HCT116 (cell line): ENCODE measurements around the gene SDK2. TPM values are rescaled to one million over a fixed set of nuclear protein-coding genes. Genes with fewer than 3 reads are reported as not detected.

Experiments used
- ATAC-seq: fragments of 200-7000 bp; cut with Tn5 transposase; 2 replicates; pipeline ENCODE4 v1.9.1; 2020; ENCODE audit warnings: mild to moderate bottlenecking, moderate library complexity
- BruUV-seq: library from RNA; stranded (reverse); fragments of 400-500 nt; replicated peaks from 2 replicates; lab custom pipeline; 2021; lab: Mats Ljungman, UMichigan
- CTCF ChIA-PET: fragments of 300-600 bp; sonication (Branson Sonifier 250); formaldehyde crosslinking; loops from one replicate; lab custom pipeline; 2021; ENCODE audit warnings: antibody characterized with exemption; lab: Charles Lee
- POLR2A ChIA-PET: fragments of 300-600, 350-600 bp; sonication (Branson Sonifier 250); formaldehyde crosslinking; loops from one replicate; lab custom pipeline; 2021; ENCODE audit warnings: antibody characterized with exemption; lab: Charles Lee
- RAD21 ChIA-PET, 2 experiments: fragments of 300-600 bp; sonication (Branson Sonifier 250); formaldehyde crosslinking; loops; one replicate each; lab custom pipeline; 2023; ENCODE audit warnings: low total read pairs in 2 of 2; ENCODE audit not compliant: uncharacterized antibody in 2 of 2, unreplicated experiment in 2 of 2, low non-redundant PET in 1 of 2; lab: Charles Lee
- DNase-seq: peaks from one replicate; pipeline ENCODE4 v3.0.0-alpha.2; 2010; ENCODE audit warnings: low read depth, low spot score
- H2AFZ ChIP-seq: fragments of 200-600 bp; shearing (Covaris generic), sonication (generic); 2 replicates; pipeline ENCODE4 v1.6.1; 2017; ENCODE audit warnings: low read depth, mixed run types, mixed read lengths, antibody characterized with exemption, low read length; ENCODE audit not compliant: poor library complexity, severe bottlenecking
- H3K27ac ChIP-seq: 2 replicates; pipeline ENCODE4 v1.5.1; 2012; ENCODE audit warnings: low read depth, low read length
- H3K27me3 ChIP-seq: fragments of 200-600 bp; sonication (generic); 2 replicates; pipeline ENCODE4 v1.6.1; 2016; ENCODE audit warnings: mixed run types, low read length, mixed read lengths; ENCODE audit not compliant: insufficient read depth
- H3K36me3 ChIP-seq, 2 experiments: fragments of 200-500 bp in 1 of 2; fragments of 200-600 bp in 1 of 2; sonication (Bioruptor generic) in 1 of 2; sonication (generic) in 1 of 2; 2 replicates each; pipeline versions ENCODE4 v1.5.1 to v1.6.1; 2014 to 2016; ENCODE audit warnings: low read length in 2 of 2, inconsistent platforms in 1 of 2, mixed read lengths in 1 of 2, mixed run types in 1 of 2; ENCODE audit not compliant: insufficient read depth in 2 of 2, control insufficient read depth in 1 of 2
- H3K4me1 ChIP-seq, 2 experiments: fragments of 200-600 bp in 1 of 2; sonication (generic) in 1 of 2; 2 replicates each; pipeline versions ENCODE4 v1.5.1 to v1.6.1; 2012 to 2017; ENCODE audit warnings: low read length in 2 of 2, inconsistent platforms in 1 of 2, mild to moderate bottlenecking in 1 of 2, mixed read lengths in 1 of 2, mixed run types in 1 of 2, moderate library complexity in 1 of 2; ENCODE audit not compliant: insufficient read depth in 2 of 2, control insufficient read depth in 1 of 2
- H3K4me2 ChIP-seq: fragments of 200-600 bp; sonication (generic); 2 replicates; pipeline ENCODE4 v1.6.1; 2017; ENCODE audit warnings: mixed run types, low read length, mixed read lengths
- H3K4me3 ChIP-seq, 2 experiments: fragments of 200-600 bp in 1 of 2; sonication (generic) in 1 of 2; replicated peaks in 1 of 2; 2 replicates each; pipeline ENCODE4 v1.5.1; 2011 to 2016; ENCODE audit warnings: low read length in 2 of 2, control low read depth in 1 of 2, low read depth in 1 of 2, mild to moderate bottlenecking in 1 of 2, mixed read lengths in 1 of 2, mixed run types in 1 of 2
- H3K79me2 ChIP-seq: fragments of 200-600 bp; sonication (generic); 2 replicates; pipeline ENCODE4 v1.6.1; 2017; ENCODE audit warnings: mild to moderate bottlenecking, mixed run types, low read length, moderate library complexity, mixed read lengths; ENCODE audit not compliant: insufficient read depth
- H3K9ac ChIP-seq: fragments of 200-600 bp; sonication (generic); 2 replicates; pipeline ENCODE4 v1.6.1; 2016; ENCODE audit warnings: low read length, mixed read lengths
- H3K9me2 ChIP-seq: fragments of 200-600 bp; sonication (generic), shearing (Covaris generic); 2 replicates; pipeline ENCODE4 v1.6.1; 2017; ENCODE audit warnings: mixed run types, mild to moderate bottlenecking, moderate library complexity; ENCODE audit not compliant: insufficient read depth
- H3K9me3 ChIP-seq, 2 experiments: fragments of 200-500 bp in 1 of 2; fragments of 200-600 bp in 1 of 2; sonication (Bioruptor generic) in 1 of 2; sonication (generic) in 1 of 2; 2 replicates each; pipeline ENCODE4 v1.6.1; 2014 to 2017; ENCODE audit warnings: low read length in 2 of 2, mixed read lengths in 2 of 2, inconsistent platforms in 1 of 2, low read depth in 1 of 2, mild to moderate bottlenecking in 1 of 2, mixed run types in 1 of 2, moderate library complexity in 1 of 2; ENCODE audit not compliant: control insufficient read depth in 1 of 2, insufficient read depth in 1 of 2
- H4K20me1 ChIP-seq: fragments of 200-600 bp; sonication (generic), shearing (Covaris generic); 2 replicates; pipeline ENCODE4 v1.6.1; 2017; ENCODE audit warnings: mixed run types, mild to moderate bottlenecking, moderate library complexity; ENCODE audit not compliant: insufficient read depth
- CBX3 ChIP-seq: IDR thresholded peaks from 2 replicates; pipeline ENCODE4 v1.6.1; 2012; ENCODE audit warnings: low read depth
- POLR2AphosphoS5 ChIP-seq: IDR thresholded peaks from 2 replicates; pipeline ENCODE4 v1.6.1; 2011; ENCODE audit warnings: mild to moderate bottlenecking, low read depth, low read length, moderate library complexity
- SP1 ChIP-seq: IDR thresholded peaks from 2 replicates; pipeline ENCODE4 v1.6.1; 2012; ENCODE audit warnings: low read depth
- ZFX ChIP-seq: fragments of 450-650 bp; IDR thresholded peaks from 2 replicates; pipeline ENCODE4 v1.6.1; 2017
- intact Hi-C: fragments of 100-400 bp; cut with micrococcal nuclease; formaldehyde crosslinking; loops from 2 replicates; pipeline ENCODE4 v1.10.0; 2022
- total RNA-seq: library from RNA; stranded (reverse); gene quantifications from one replicate; pipeline ENCODE4 v1.2.1, GENCODE V29; 2021; ENCODE audit not compliant: unreplicated experiment
- TF ChIP-seq, protein P1 (sequence below), 3 experiments: fragments of 200-600 bp in 1 of 3; sonication (generic) in 1 of 3; IDR thresholded peaks in 2 of 3; conservative IDR thresholded peaks in 1 of 3; 2 replicates each; pipeline ENCODE4 v1.5.1; 2012 to 2017; ENCODE audit warnings: low read depth in 2 of 3, low read length in 2 of 3, antibody characterized with exemption in 1 of 3, borderline replicate concordance in 1 of 3, control low read depth in 1 of 3, mild to moderate bottlenecking in 1 of 3, mixed read lengths in 1 of 3, mixed run types in 1 of 3, moderate library complexity in 1 of 3; ENCODE audit not compliant: insufficient read depth in 1 of 3

The SDK2 gene
- total RNA-seq, 1 experiment from 2014 or later: 0.10 TPM

DNA sequence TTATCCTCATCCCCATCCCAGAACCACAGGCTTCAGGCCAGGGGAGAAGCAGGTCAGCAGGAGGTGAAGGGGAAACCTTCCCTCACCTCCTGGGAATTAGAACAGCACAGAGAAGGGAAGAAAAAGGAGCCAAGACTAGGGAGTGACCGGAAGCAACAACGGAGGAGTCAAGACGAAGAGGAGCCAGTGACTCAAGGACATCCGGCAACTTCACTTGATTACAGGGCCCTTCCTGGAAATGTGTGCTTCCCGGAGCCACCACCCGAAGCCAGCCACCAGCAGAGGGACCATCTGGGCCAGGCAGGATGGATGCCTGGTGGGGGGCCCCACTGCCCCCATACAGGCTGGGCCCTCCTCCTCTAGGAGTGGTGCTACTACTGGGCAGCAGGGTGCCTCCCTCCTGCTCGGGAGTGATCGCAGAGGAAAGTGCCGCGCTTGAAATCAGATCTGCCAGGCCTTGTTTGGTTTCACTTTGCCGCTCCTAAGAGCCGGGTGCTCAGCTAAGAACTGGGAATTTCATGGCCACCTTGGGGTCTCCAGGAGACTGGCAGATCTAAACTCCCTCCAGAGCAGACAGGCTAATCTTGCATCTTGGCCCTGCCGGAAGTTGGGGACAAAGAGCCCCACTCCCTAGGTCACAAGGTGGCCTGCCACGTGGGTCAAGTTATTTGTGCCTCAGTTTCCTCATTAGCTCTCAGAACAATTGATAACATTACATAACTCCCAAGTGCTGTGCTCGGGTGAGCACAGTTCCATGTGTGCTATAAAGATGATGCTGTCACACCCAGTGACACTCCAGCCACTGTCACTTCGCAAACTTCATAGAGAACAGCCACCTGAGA, 339.1 kb downstream of the SDK2 start:
- peak overlapping the region; percentile 51 to 56 for H3K4me3 ChIP-seq
- no peaks in the 10 kb centered on the region for H4K20me1 ChIP-seq
- TF ChIP-seq, protein P1, sequence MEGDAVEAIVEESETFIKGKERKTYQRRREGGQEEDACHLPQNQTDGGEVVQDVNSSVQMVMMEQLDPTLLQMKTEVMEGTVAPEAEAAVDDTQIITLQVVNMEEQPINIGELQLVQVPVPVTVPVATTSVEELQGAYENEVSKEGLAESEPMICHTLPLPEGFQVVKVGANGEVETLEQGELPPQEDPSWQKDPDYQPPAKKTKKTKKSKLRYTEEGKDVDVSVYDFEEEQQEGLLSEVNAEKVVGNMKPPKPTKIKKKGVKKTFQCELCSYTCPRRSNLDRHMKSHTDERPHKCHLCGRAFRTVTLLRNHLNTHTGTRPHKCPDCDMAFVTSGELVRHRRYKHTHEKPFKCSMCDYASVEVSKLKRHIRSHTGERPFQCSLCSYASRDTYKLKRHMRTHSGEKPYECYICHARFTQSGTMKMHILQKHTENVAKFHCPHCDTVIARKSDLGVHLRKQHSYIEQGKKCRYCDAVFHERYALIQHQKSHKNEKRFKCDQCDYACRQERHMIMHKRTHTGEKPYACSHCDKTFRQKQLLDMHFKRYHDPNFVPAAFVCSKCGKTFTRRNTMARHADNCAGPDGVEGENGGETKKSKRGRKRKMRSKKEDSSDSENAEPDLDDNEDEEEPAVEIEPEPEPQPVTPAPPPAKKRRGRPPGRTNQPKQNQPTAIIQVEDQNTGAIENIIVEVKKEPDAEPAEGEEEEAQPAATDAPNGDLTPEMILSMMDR (IDR thresholded peaks at IDR 0.05 in 2 of 3, conservative IDR thresholded peaks at IDR 0.05 in 1 of 3; ENCODE audit: borderline replicate concordance in 1 of 3, insufficient read depth in 1 of 3, low read depth in 2 of 3, low read length in 2 of 3): peak in 2 of 3 experiments; percentile 53; a peak in 4 of 6 replicates
- no peak for TF ChIP-seq CBX3
- no peak for TF ChIP-seq SP1
- TF ChIP-seq ZFX: 0 out of 2 replicates have a peak, but pooled peaks have one; percentile 28
- TF ChIP-seq POLR2AphosphoS5: peak; percentile 45
- TF ChIP-seq, all 23 proteins: peak for 3
- H3K27me3 ChIP-seq: no peaks in the 10 kb centered on the region
- ChIA-PET CTCF (no interaction called here), RAD21 (no interaction called here), POLR2A (interaction anchor here (0.5 to 3.9 kb wide), 5 partner anchors 10 to 65 kb away, joined by 3 to 14 read pairs (median 4); no protein-coding TSS in a partner anchor)
- H3K9me2 ChIP-seq: no peaks in the 10 kb centered on the region
- peak; percentile 55 for DNase-seq
- peaks cover 96% of the 10 kb centered on the region for H3K79me2 ChIP-seq
- H3K9ac ChIP-seq: peak overlapping the region; percentile 66
- peak overlapping the region; percentile 83 for H3K4me2 ChIP-seq
- H3K27ac ChIP-seq: peak overlapping the region; percentile 70
- no peak overlapping the region for H2AFZ ChIP-seq
- no peaks in the 10 kb centered on the region for H3K36me3 ChIP-seq
- intact Hi-C loops: no loop called here
- peaks cover 71 to 93% of the 10 kb centered on the region in 2 experiments for H3K4me1 ChIP-seq
- BruUV-seq: TSS peak; percentile 94
- no peaks in the 10 kb centered on the region for H3K9me3 ChIP-seq
- ATAC-seq: peak; percentile 50
